SK-N-SH treated with all-trans-retinoic acid at 6 μM for 48 hours (cell line): Measurements from ENCODE around the gene ABHD13.

Source experiments
- CSDC2 ChIP-seq: fragments of 250-450 bp; sonication (Bioruptor Pico); IDR thresholded peaks from 2 replicates; pipeline ENCODE4 v1.5.0; 2020; ENCODE audit warnings: mild to moderate bottlenecking, moderate library complexity
- CSRNP3 ChIP-seq: fragments of 250-450 bp; sonication (Bioruptor Pico); IDR thresholded peaks from 2 replicates; pipeline ENCODE4 v1.5.1; 2021; ENCODE audit warnings: mild to moderate bottlenecking, moderate library complexity
- ESRRG ChIP-seq: fragments of 250-450 bp; sonication (Bioruptor Pico); IDR thresholded peaks from 2 replicates; pipeline ENCODE4 v1.6.1; 2021; ENCODE audit warnings: mild to moderate bottlenecking
- OSR1 ChIP-seq: fragments of 250-450 bp; sonication (Bioruptor Pico); IDR thresholded peaks from 2 replicates; pipeline ENCODE4 v1.8.0; 2022; ENCODE audit warnings: moderate library complexity, mild to moderate bottlenecking, inconsistent platforms
- PPARA ChIP-seq: fragments of 250-450 bp; sonication (Bioruptor Pico); IDR thresholded peaks from 2 replicates; pipeline ENCODE4 v1.5.0; 2020; ENCODE audit warnings: mild to moderate bottlenecking, borderline replicate concordance
- RARB ChIP-seq: fragments of 250-450 bp; sonication (Bioruptor Pico); IDR thresholded peaks from 2 replicates; pipeline ENCODE4 v1.8.0; 2021; ENCODE audit warnings: mild to moderate bottlenecking, moderate library complexity
- ZFP3 ChIP-seq: fragments of 250-450 bp; sonication (Bioruptor Pico); IDR thresholded peaks from 2 replicates; pipeline ENCODE4 v1.5.0; 2020; ENCODE audit warnings: mild to moderate bottlenecking, moderate library complexity
- ZFP30 ChIP-seq: fragments of 450-650 bp; formaldehyde crosslinking; IDR thresholded peaks from 2 replicates; pipeline ENCODE4 v1.5.0; 2022; ENCODE audit warnings: mild to moderate bottlenecking, moderate library complexity
- ZNF565 ChIP-seq: fragments of 450-650 bp; formaldehyde crosslinking; conservative IDR thresholded peaks from 2 replicates; pipeline ENCODE4 v1.5.0; 2020; ENCODE audit warnings: low read depth, mild to moderate bottlenecking, moderate library complexity
- ZNF70 ChIP-seq: fragments of 450-650 bp; formaldehyde crosslinking; IDR thresholded peaks from 2 replicates; pipeline ENCODE4 v1.5.0; 2020; ENCODE audit warnings: mild to moderate bottlenecking, moderate library complexity
- TF ChIP-seq, protein P1 (sequence below): fragments of 250-450 bp; sonication (Bioruptor Pico); IDR thresholded peaks from 2 replicates; pipeline ENCODE4 v1.8.0; 2020; ENCODE audit warnings: mild to moderate bottlenecking, moderate library complexity, borderline replicate concordance
- TF ChIP-seq, protein P2 (sequence below): fragments of 250-450 bp; sonication (Bioruptor Pico); IDR thresholded peaks from 2 replicates; pipeline ENCODE4 v1.5.0; 2020; ENCODE audit warnings: mild to moderate bottlenecking, moderate library complexity
- TF ChIP-seq, protein P3 (sequence below): fragments of 250-450 bp; sonication (Bioruptor Pico); IDR thresholded peaks from 2 replicates; pipeline ENCODE4 v1.5.1; 2020; ENCODE audit warnings: low read depth, mild to moderate bottlenecking, moderate library complexity

- TF ChIP-seq ZFP30 (CRISPR knock-in tag) (no peak), CSDC2 (CRISPR knock-in tag) (no peak), PPARA (no peak), ZNF565 (CRISPR knock-in tag) (no peak), OSR1 (no peak), ESRRG (CRISPR knock-in tag) (no peak), RARB (CRISPR knock-in tag) (no peak), CSRNP3 (CRISPR knock-in tag) (no peak), ZNF70 (CRISPR knock-in tag) (no peak), ZFP3 (no peak)
- TF ChIP-seq, protein P1, sequence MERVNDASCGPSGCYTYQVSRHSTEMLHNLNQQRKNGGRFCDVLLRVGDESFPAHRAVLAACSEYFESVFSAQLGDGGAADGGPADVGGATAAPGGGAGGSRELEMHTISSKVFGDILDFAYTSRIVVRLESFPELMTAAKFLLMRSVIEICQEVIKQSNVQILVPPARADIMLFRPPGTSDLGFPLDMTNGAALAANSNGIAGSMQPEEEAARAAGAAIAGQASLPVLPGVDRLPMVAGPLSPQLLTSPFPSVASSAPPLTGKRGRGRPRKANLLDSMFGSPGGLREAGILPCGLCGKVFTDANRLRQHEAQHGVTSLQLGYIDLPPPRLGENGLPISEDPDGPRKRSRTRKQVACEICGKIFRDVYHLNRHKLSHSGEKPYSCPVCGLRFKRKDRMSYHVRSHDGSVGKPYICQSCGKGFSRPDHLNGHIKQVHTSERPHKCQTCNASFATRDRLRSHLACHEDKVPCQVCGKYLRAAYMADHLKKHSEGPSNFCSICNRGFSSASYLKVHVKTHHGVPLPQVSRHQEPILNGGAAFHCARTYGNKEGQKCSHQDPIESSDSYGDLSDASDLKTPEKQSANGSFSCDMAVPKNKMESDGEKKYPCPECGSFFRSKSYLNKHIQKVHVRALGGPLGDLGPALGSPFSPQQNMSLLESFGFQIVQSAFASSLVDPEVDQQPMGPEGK (CRISPR knock-in tag) = no peak
- TF ChIP-seq, protein P2, sequence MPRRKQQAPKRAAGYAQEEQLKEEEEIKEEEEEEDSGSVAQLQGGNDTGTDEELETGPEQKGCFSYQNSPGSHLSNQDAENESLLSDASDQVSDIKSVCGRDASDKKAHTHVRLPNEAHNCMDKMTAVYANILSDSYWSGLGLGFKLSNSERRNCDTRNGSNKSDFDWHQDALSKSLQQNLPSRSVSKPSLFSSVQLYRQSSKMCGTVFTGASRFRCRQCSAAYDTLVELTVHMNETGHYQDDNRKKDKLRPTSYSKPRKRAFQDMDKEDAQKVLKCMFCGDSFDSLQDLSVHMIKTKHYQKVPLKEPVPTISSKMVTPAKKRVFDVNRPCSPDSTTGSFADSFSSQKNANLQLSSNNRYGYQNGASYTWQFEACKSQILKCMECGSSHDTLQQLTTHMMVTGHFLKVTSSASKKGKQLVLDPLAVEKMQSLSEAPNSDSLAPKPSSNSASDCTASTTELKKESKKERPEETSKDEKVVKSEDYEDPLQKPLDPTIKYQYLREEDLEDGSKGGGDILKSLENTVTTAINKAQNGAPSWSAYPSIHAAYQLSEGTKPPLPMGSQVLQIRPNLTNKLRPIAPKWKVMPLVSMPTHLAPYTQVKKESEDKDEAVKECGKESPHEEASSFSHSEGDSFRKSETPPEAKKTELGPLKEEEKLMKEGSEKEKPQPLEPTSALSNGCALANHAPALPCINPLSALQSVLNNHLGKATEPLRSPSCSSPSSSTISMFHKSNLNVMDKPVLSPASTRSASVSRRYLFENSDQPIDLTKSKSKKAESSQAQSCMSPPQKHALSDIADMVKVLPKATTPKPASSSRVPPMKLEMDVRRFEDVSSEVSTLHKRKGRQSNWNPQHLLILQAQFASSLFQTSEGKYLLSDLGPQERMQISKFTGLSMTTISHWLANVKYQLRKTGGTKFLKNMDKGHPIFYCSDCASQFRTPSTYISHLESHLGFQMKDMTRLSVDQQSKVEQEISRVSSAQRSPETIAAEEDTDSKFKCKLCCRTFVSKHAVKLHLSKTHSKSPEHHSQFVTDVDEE = no peak
- TF ChIP-seq, protein P3, sequence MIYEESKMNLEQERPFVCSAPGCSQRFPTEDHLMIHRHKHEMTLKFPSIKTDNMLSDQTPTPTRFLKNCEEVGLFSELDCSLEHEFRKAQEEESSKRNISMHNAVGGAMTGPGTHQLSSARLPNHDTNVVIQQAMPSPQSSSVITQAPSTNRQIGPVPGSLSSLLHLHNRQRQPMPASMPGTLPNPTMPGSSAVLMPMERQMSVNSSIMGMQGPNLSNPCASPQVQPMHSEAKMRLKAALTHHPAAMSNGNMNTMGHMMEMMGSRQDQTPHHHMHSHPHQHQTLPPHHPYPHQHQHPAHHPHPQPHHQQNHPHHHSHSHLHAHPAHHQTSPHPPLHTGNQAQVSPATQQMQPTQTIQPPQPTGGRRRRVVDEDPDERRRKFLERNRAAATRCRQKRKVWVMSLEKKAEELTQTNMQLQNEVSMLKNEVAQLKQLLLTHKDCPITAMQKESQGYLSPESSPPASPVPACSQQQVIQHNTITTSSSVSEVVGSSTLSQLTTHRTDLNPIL (CRISPR knock-in tag) = no peak
Measured at GRCh38 chr13:108215436-108215835, 2.8 kb upstream of the ABHD13 start, which contains the start of gene LIG4.
